IMR-90 (cell line): Measurements from ENCODE around the gene AXDND1. TPM values are rescaled to one million over a fixed set of nuclear protein-coding genes. Genes with fewer than 3 reads are reported as not detected.

Experiments
- ATAC-seq: fragments of 200-7000 bp; cut with Tn5 transposase; 2 replicates; pipeline ENCODE4 v1.9.1; 2020; ENCODE audit warnings: low read depth, mild to moderate bottlenecking, moderate library complexity
- BruUV-seq: library from RNA; stranded (reverse); fragments of 400-500 nt; replicated peaks from 2 replicates; lab custom pipeline; 2021; lab: Mats Ljungman, UMichigan
- CTCF ChIA-PET: fragments of 300-600 bp; formaldehyde crosslinking; extraction: SDS; loops from one replicate; lab custom pipeline; 2021; ENCODE audit warnings: antibody characterized with exemption; lab: Yijun Ruan, JAX
- POLR2A ChIA-PET: fragments of 300-600 bp; sonication (Branson Sonifier 250); formaldehyde crosslinking; loops from one replicate; lab custom pipeline; 2022; ENCODE audit warnings: antibody characterized with exemption; ENCODE audit not compliant: unreplicated experiment; lab: Charles Lee
- DNase-seq: peaks from one replicate; pipeline ENCODE4 v3.0.0; 2013
- H2AFZ ChIP-seq: replicated peaks from 2 replicates; pipeline ENCODE3; 2013; ENCODE audit warnings: low read length, mild to moderate bottlenecking; ENCODE audit not compliant: poor library complexity
- H2AK5ac ChIP-seq: 2 replicates; pipeline ENCODE4 v1.6.1; 2013; ENCODE audit warnings: low read depth, low read length, inconsistent platforms
- H2AK9ac ChIP-seq: replicated peaks from 2 replicates; pipeline ENCODE3; 2013; ENCODE audit warnings: mild to moderate bottlenecking, low read depth, low read length, moderate library complexity; ENCODE audit not compliant: poor library complexity
- H2BK120ac ChIP-seq: 2 replicates; pipeline ENCODE4 v1.6.1; 2013; ENCODE audit warnings: low read depth, low read length, inconsistent platforms
- H2BK15ac ChIP-seq: 3 replicates; pipeline ENCODE4 v1.6.1; 2013; ENCODE audit warnings: low read depth, low read length, inconsistent platforms
- H2BK20ac ChIP-seq: 2 replicates; pipeline ENCODE4 v1.6.1; 2013; ENCODE audit warnings: low read depth, mild to moderate bottlenecking, inconsistent platforms, low read length, moderate library complexity
- H2BK5ac ChIP-seq: 2 replicates; pipeline ENCODE4 v1.6.1; 2013; ENCODE audit warnings: mild to moderate bottlenecking, low read depth, low read length, inconsistent platforms; ENCODE audit not compliant: poor library complexity, severe bottlenecking
- H3K14ac ChIP-seq: replicated peaks from 2 replicates; pipeline ENCODE4 v1.6.1; 2013; ENCODE audit warnings: low read depth, low read length, inconsistent platforms
- H3K18ac ChIP-seq: 2 replicates; pipeline ENCODE4 v1.6.1; 2013; ENCODE audit warnings: low read depth, low read length, control low read depth
- H3K23ac ChIP-seq: 2 replicates; pipeline ENCODE4 v1.6.1; 2013; ENCODE audit warnings: low read depth, low read length, inconsistent platforms
- H3K27ac ChIP-seq: 2 replicates; pipeline ENCODE4 v1.5.1; 2013; ENCODE audit warnings: mild to moderate bottlenecking, control low read depth, low read length; ENCODE audit not compliant: insufficient read depth
- H3K27me3 ChIP-seq: 2 replicates; pipeline ENCODE4 v1.6.1; 2013; ENCODE audit warnings: low read length; ENCODE audit not compliant: control insufficient read depth, insufficient read depth
- H3K36me3 ChIP-seq: 2 replicates; pipeline ENCODE4 v1.6.1; 2013; ENCODE audit warnings: low read length, mixed read lengths; ENCODE audit not compliant: control insufficient read depth, insufficient read depth
- H3K4ac ChIP-seq: 2 replicates; pipeline ENCODE4 v1.6.1; 2013; ENCODE audit warnings: low read depth, low read length, inconsistent platforms
- H3K4me1 ChIP-seq: 2 replicates; pipeline ENCODE4 v1.6.1; 2013; ENCODE audit warnings: low read length, mixed read lengths; ENCODE audit not compliant: control insufficient read depth, insufficient read depth
- H3K4me2 ChIP-seq: 2 replicates; pipeline ENCODE4 v1.6.1; 2013; ENCODE audit warnings: low read depth, mild to moderate bottlenecking, control low read depth, low read length, moderate library complexity
- H3K4me3 ChIP-seq: 2 replicates; pipeline ENCODE4 v1.5.1; 2013; ENCODE audit warnings: low read depth, mild to moderate bottlenecking, control low read depth, low read length, moderate library complexity; ENCODE audit not compliant: insufficient read depth
- H3K56ac ChIP-seq: 2 replicates; pipeline ENCODE4 v1.6.1; 2013; ENCODE audit warnings: low read length, inconsistent platforms; ENCODE audit not compliant: insufficient read depth; ENCODE audit errors: extremely low read depth
- H3K79me1 ChIP-seq, 2 experiments: 2 replicates each; pipeline ENCODE4 v1.6.1; 2013; ENCODE audit warnings: low read length in 2 of 2, inconsistent platforms in 1 of 2, low read depth in 1 of 2
- H3K9ac ChIP-seq: 2 replicates; pipeline ENCODE4 v1.6.1; 2013; ENCODE audit warnings: low read depth, low read length, control low read depth
- H3K9me1 ChIP-seq: 2 replicates; pipeline ENCODE4 v1.6.1; 2013; ENCODE audit warnings: low read length, inconsistent platforms; ENCODE audit not compliant: insufficient read depth
- H3K9me3 ChIP-seq: 2 replicates; pipeline ENCODE4 v1.6.1; 2013; ENCODE audit warnings: low read length; ENCODE audit not compliant: control insufficient read depth, insufficient read depth
- H4K20me1 ChIP-seq: 2 replicates; pipeline ENCODE4 v1.6.1; 2013; ENCODE audit warnings: low read length, inconsistent platforms; ENCODE audit not compliant: insufficient read depth
- H4K5ac ChIP-seq: 2 replicates; pipeline ENCODE4 v1.6.1; 2013; ENCODE audit warnings: mild to moderate bottlenecking, low read depth, low read length, control low read depth
- H4K8ac ChIP-seq, 2 experiments: 2 replicates each; pipeline ENCODE4 v1.6.1; 2013; ENCODE audit warnings: low read depth in 2 of 2, low read length in 2 of 2, control low read depth in 1 of 2, inconsistent platforms in 1 of 2
- H4K91ac ChIP-seq: 2 replicates; pipeline ENCODE4 v1.6.1; 2013; ENCODE audit warnings: low read depth, low read length, inconsistent platforms; ENCODE audit not compliant: insufficient read depth
- FOS ChIP-seq: fragments of 150-350 bp; IDR thresholded peaks from 2 replicates; pipeline ENCODE4 v1.6.1; 2016; ENCODE audit warnings: low read depth, low read length
- MAFK ChIP-seq: IDR thresholded peaks from 2 replicates; pipeline ENCODE4 v1.6.1; 2012; ENCODE audit warnings: low read depth, low read length, improper control_type of control experiment
- NFE2L2 ChIP-seq: fragments of 150-350 bp; IDR thresholded peaks from 2 replicates; pipeline ENCODE4 v1.6.1; 2016; ENCODE audit warnings: low read depth, mild to moderate bottlenecking, low read length
- POLR2A ChIP-seq: IDR thresholded peaks from 2 replicates; pipeline ENCODE4 v1.6.1; 2012; ENCODE audit warnings: mild to moderate bottlenecking, low read depth, low read length
- RAD21 ChIP-seq: IDR thresholded peaks from 2 replicates; pipeline ENCODE4 v1.6.1; 2012; ENCODE audit warnings: low read length, improper control_type of control experiment
- SMC3 ChIP-seq: fragments of 150-350 bp; IDR thresholded peaks from 2 replicates; pipeline ENCODE4 v1.6.1; 2016; ENCODE audit warnings: low read depth, mild to moderate bottlenecking, antibody characterized with exemption, low read length, moderate library complexity
- WGBS, 2 experiments: methylation state at CpG; one replicate each; pipeline versions ENCODE4 v1.1.5 to v1.1.7; 2013; ENCODE audit warnings: missing lambda C conversion rate in 2 of 2; ENCODE audit not compliant: insufficient read length in 1 of 2; ENCODE audit errors: extremely low coverage in 2 of 2; 5-methylcytosine and 5-hydroxymethylcytosine counted together
- dilution Hi-C: fragments of 300-500 bp; cut with HindIII; formaldehyde crosslinking; loops from one replicate; pipeline ENCODE4 v1.14.3; 2018; ENCODE audit warnings: low sequenced_read_pairs; ENCODE audit not compliant: unreplicated experiment
- in situ Hi-C: fragments of 300-500 bp; cut with MboI; formaldehyde crosslinking; loops from 3 replicates; pipeline ENCODE4 v1.14.3; 2019; ENCODE audit warnings: low sequenced_read_pairs, inconsistent platforms, mixed read lengths
- intact Hi-C: fragments of 100-400 bp; cut with micrococcal nuclease; formaldehyde crosslinking; loops from 2 replicates; pipeline ENCODE4 v1.10.0; 2022
- polyA plus RNA-seq, 3 experiments: library from polyadenylated mRNA; depleted of rRNA; stranded (reverse); fragments of >200 nt; gene quantifications; 2 replicates each; pipeline ENCODE4 v1.2.3, GENCODE V29; 2012; ENCODE audit warnings: low replicate concordance in 1 of 3
- total RNA-seq: library from RNA; depleted of rRNA; stranded (reverse); fragments of >200 nt; gene quantifications from 2 replicates; pipeline ENCODE4 v1.2.3, GENCODE V29; 2012
- TF ChIP-seq, protein P1 (sequence below): fragments of 150-350 bp; IDR thresholded peaks from 2 replicates; pipeline ENCODE4 v1.6.1; 2016; ENCODE audit warnings: low read depth, mild to moderate bottlenecking, low read length, moderate library complexity, borderline replicate concordance
- TF ChIP-seq, protein P2 (sequence below): fragments of 150-350 bp; IDR thresholded peaks from 2 replicates; pipeline ENCODE4 v1.6.1; 2017; ENCODE audit warnings: mild to moderate bottlenecking, antibody characterized with exemption, low read length, low read depth

AXDND1 gene
- total and polyA plus RNA-seq, 2 of the 4 experiments (the other 2 are of a cell fraction) = not detected

- POLR2A ChIA-PET = interaction anchor here (0.6 kb wide), 1 partner anchor 39 kb away, joined by 11 read pairs; no protein-coding TSS in a partner anchor
Observed at GRCh38 chr1:179547021-179547535, 181.3 kb downstream of the AXDND1 start.

More at GRCh38 chr1:179547021-179547535, 181.3 kb downstream of the AXDND1 start:
- no peak for DNase-seq
- H3K27me3 ChIP-seq = peaks cover 2% of the 10 kb centered on the region; the same call in 1 of the 2 replicates
- H2BK120ac ChIP-seq = no peak overlapping the region
- no peak overlapping the region for H3K9ac ChIP-seq
- no peaks in the 10 kb centered on the region for H3K4me1 ChIP-seq
- H4K5ac ChIP-seq = no peak overlapping the region
- no peak overlapping the region for H3K4me2 ChIP-seq
- no peak overlapping the region for H3K27ac ChIP-seq
- in situ Hi-C loops = no loop called here
- no peaks in the 10 kb centered on the region for H3K79me1 ChIP-seq
- no peak overlapping the region for H3K14ac ChIP-seq
- no peak overlapping the region for H2AK9ac ChIP-seq
- H2BK20ac ChIP-seq = no peak overlapping the region
- dilution Hi-C loops = no loop called here
- no peak overlapping the region for H2BK5ac ChIP-seq
- no peaks in the 10 kb centered on the region for H3K36me3 ChIP-seq
- H3K9me3 ChIP-seq = no peaks in the 10 kb centered on the region
- no TSS peak for BruUV-seq
- H2AFZ ChIP-seq = no peak overlapping the region
- H3K56ac ChIP-seq = no peak overlapping the region
- no CpG with 5 or more reads among the region's 2 CpGs for WGBS, 2 experiments
- intact Hi-C loops = no loop called here
- no peaks in the 10 kb centered on the region for H3K9me1 ChIP-seq
- H3K23ac ChIP-seq = no peak overlapping the region
- no peak overlapping the region for H3K4ac ChIP-seq
- no peak overlapping the region for H3K18ac ChIP-seq
- H4K8ac ChIP-seq = no peak overlapping the region
- no peak for ATAC-seq
- no peak overlapping the region for H3K4me3 ChIP-seq
- H4K20me1 ChIP-seq = no peaks in the 10 kb centered on the region
- H4K91ac ChIP-seq = no peak overlapping the region
- CTCF ChIA-PET = no interaction called here
- H2AK5ac ChIP-seq = no peak overlapping the region
- no peak overlapping the region for H2BK15ac ChIP-seq
- TF ChIP-seq SMC3 = no peak
- TF ChIP-seq, protein P1, sequence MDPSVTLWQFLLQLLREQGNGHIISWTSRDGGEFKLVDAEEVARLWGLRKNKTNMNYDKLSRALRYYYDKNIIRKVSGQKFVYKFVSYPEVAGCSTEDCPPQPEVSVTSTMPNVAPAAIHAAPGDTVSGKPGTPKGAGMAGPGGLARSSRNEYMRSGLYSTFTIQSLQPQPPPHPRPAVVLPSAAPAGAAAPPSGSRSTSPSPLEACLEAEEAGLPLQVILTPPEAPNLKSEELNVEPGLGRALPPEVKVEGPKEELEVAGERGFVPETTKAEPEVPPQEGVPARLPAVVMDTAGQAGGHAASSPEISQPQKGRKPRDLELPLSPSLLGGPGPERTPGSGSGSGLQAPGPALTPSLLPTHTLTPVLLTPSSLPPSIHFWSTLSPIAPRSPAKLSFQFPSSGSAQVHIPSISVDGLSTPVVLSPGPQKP = no peak
- TF ChIP-seq, protein P2, sequence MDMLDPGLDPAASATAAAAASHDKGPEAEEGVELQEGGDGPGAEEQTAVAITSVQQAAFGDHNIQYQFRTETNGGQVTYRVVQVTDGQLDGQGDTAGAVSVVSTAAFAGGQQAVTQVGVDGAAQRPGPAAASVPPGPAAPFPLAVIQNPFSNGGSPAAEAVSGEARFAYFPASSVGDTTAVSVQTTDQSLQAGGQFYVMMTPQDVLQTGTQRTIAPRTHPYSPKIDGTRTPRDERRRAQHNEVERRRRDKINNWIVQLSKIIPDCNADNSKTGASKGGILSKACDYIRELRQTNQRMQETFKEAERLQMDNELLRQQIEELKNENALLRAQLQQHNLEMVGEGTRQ = no peak
- TF ChIP-seq MAFK = no peak
- no peak for TF ChIP-seq FOS
- TF ChIP-seq RAD21 = no peak
- no peak for TF ChIP-seq NFE2L2
- TF ChIP-seq POLR2A = no peak
